Panc1 (cell line): ENCODE results near the gene ASXL1. TPM values are rescaled to one million over a fixed set of nuclear protein-coding genes. Genes with fewer than 3 reads are reported as not detected.

Experiments used
- ATAC-seq: fragments of 200-7000 bp; cut with Tn5 transposase; 2 replicates; pipeline ENCODE4 v1.9.1; 2020; ENCODE audit warnings: mild to moderate bottlenecking, moderate library complexity
- BruUV-seq: library from RNA; stranded (reverse); fragments of 400-500 nt; replicated peaks from 2 replicates; lab custom pipeline; 2021; lab: Mats Ljungman, UMichigan
- CTCF ChIA-PET: fragments of 300-600 bp; sonication (Branson Sonifier 250); formaldehyde crosslinking; loops from one replicate; lab custom pipeline; 2022; ENCODE audit warnings: antibody characterized with exemption; lab: Charles Lee
- POLR2A ChIA-PET: fragments of 300-600 bp; sonication (Branson Sonifier 250); formaldehyde crosslinking; loops from one replicate; lab custom pipeline; 2022; ENCODE audit warnings: antibody characterized with exemption; lab: Charles Lee
- DNase-seq: peaks from one replicate; pipeline ENCODE4 v3.0.0-alpha.2; 2010; ENCODE audit warnings: low read depth, low spot score
- H3K27ac ChIP-seq: 2 replicates; pipeline ENCODE4 v1.5.1; 2011; ENCODE audit warnings: mild to moderate bottlenecking, low read length, inconsistent platforms
- H3K27me3 ChIP-seq: fragments of 200-500 bp; sonication (Bioruptor generic); 2 replicates; pipeline ENCODE4 v1.6.0; 2014; ENCODE audit warnings: low read length, inconsistent platforms; ENCODE audit not compliant: control insufficient read depth, insufficient read depth
- H3K36me3 ChIP-seq: fragments of 200-500 bp; sonication (Bioruptor generic); 2 replicates; pipeline ENCODE4 v1.5.1; 2014; ENCODE audit warnings: inconsistent platforms, mild to moderate bottlenecking, low read length, moderate library complexity; ENCODE audit not compliant: control insufficient read depth, insufficient read depth
- H3K4me1 ChIP-seq: 2 replicates; pipeline ENCODE4 v1.5.1; 2011; ENCODE audit warnings: inconsistent platforms, mild to moderate bottlenecking, low read length, moderate library complexity; ENCODE audit not compliant: control insufficient read depth, insufficient read depth
- H3K4me3 ChIP-seq, 2 experiments: 2 replicates each; pipeline ENCODE4 v1.5.1; 2011 to 2012; ENCODE audit warnings: low read depth in 2 of 2, low read length in 2 of 2, mild to moderate bottlenecking in 2 of 2, inconsistent platforms in 1 of 2, moderate library complexity in 1 of 2
- H3K9me3 ChIP-seq: fragments of 200-500 bp; sonication (Bioruptor generic); 2 replicates; pipeline ENCODE4 v1.5.1; 2014; ENCODE audit warnings: low read depth, mild to moderate bottlenecking, inconsistent platforms, low read length, moderate library complexity; ENCODE audit not compliant: control insufficient read depth, insufficient read depth
- CTCF ChIP-seq: fragments of 450-650 bp; IDR thresholded peaks from 2 replicates; pipeline ENCODE4 v1.5.1; 2017; ENCODE audit warnings: mild to moderate bottlenecking
- POLR2AphosphoS5 ChIP-seq: IDR thresholded peaks from 2 replicates; pipeline ENCODE4 v1.6.1; 2012; ENCODE audit warnings: mild to moderate bottlenecking, low read depth, low read length, moderate library complexity
- REST ChIP-seq, 2 experiments: IDR thresholded peaks; 2 replicates each; pipeline ENCODE4 v1.6.1; 2011 to 2012; ENCODE audit warnings: low read depth in 2 of 2, control low read depth in 1 of 2, low read length in 1 of 2, mild to moderate bottlenecking in 1 of 2, moderate library complexity in 1 of 2; ENCODE audit not compliant: insufficient read depth in 1 of 2
- SIN3A ChIP-seq: IDR thresholded peaks from 2 replicates; pipeline ENCODE4 v1.6.1; 2012; ENCODE audit warnings: low read depth, mild to moderate bottlenecking, low read length, moderate library complexity, borderline replicate concordance; ENCODE audit not compliant: insufficient read depth
- TCF7L2 ChIP-seq: IDR thresholded peaks from 2 replicates; pipeline ENCODE4 v1.6.1; 2011; ENCODE audit warnings: mild to moderate bottlenecking, low read depth, low read length, inconsistent platforms
- in situ Hi-C: cut with HindIII; loops from 2 replicates; pipeline ENCODE4 v1.10.0; 2016; ENCODE audit warnings: low sequenced_read_pairs, low pct_unique_long_range_greater_than_20kb
- intact Hi-C: fragments of 100-400 bp; cut with micrococcal nuclease; formaldehyde crosslinking; loops from one replicate; pipeline ENCODE4 v1.10.0; 2022; ENCODE audit not compliant: unreplicated experiment
- total RNA-seq: library from RNA; stranded (reverse); gene quantifications from one replicate; pipeline ENCODE4 v1.2.1, GENCODE V29; 2021; ENCODE audit not compliant: unreplicated experiment

Gene ASXL1
- total RNA-seq, 1 experiment from 2014 or later, result 205 TPM

DNA sequence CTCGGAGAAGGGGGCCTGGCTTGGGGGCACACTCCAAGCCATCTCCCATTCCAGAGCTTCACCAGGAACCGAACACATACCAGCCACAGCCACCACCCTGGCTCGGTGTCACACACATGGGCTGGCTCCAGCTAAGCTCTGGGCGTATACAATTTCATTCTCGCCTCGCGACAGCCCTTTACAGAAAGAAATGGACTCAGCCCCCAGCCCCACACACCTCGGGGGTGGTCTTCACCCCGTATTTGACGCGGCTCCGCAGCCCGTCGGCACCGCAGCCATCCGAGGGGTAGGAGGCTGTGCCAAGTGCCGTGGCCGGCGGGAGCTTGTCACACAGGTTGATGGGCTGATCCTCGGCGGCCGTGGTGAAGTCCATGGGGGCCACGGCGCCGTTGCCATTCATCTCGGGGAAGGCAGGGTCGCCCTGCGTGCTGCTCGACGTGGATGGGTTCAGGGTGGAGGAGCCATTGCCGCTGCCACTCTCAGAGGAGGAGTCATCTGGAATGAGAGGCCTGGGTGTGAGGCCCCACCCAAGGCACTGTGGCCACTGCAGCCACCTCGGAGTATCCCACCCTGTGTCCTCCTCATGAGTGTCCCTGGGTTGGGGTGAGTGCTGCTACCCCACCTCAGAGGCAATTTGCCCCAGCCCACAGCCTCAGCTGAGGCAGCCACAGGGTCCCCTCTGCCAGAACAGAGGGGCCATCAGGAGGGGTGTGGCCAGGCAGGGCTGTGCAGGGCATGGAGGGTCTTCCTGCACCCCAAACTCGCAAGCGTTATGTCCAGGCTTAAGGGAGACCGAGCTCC lies 98.0 kb downstream of the ASXL1 start:
- ChIA-PET CTCF (no interaction called here), POLR2A (interaction anchor here (0.6 kb wide), 1 partner anchor 97 kb away, joined by 10 read pairs; no protein-coding TSS in a partner anchor)
- Histone ChIP-seq H3K36me3 (no peaks in the 10 kb centered on the region), H3K4me1 (peaks cover 13% of the 10 kb centered on the region), H3K27me3 (no peaks in the 10 kb centered on the region), H3K4me3 (no peak overlapping the region), H3K9me3 (no peaks in the 10 kb centered on the region), H3K27ac (no peak overlapping the region)
- DNase-seq, result no peak
- BruUV-seq, result no TSS peak
- TF ChIP-seq TCF7L2 (no peak), SIN3A (no peak), POLR2AphosphoS5 (no peak), REST (IDR thresholded peaks at IDR 0.05; ENCODE audit: insufficient read depth in 1 of 2, low read depth in 2 of 2, low read length in 1 of 2) (no peak), CTCF (no peak)
- intact Hi-C loops (no loop called here), in situ Hi-C loops (no loop called here)
- no peak for ATAC-seq

DNA sequence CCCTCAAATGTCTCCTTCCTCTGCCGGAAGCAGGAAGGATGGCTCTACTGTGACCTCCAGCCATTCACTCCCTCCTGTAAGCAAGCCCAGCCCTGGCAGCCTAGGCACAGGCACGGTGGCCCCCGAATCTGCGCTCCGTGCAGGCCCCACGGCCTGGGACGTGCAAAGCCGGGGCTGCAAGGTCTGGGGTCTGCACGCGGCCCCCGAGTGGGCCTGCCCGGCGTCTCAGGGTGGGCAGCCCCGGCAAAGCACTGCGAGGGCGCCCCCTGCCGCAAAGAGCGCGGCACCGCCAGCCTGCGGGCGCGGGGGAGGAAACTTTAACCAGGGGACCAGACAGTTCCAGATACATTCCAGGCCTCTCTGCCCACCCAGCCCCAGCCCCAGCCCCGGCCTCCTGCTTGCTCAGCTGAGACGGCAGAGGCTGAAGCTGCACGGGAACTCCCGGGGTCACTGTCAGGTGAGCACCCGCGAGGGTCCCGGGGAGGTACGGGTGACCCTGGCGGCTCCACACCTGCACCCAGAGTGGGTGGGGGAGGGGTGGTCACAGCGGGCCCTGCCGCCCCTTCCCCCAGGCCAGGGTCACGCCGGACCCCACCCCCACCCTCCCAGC lies 98.8 kb downstream of the ASXL1 start:
- no TSS peak for BruUV-seq
- Histone ChIP-seq H3K27ac (no peak overlapping the region), H3K4me3 (peak overlapping the region; percentile 26 to 42), H3K36me3 (no peaks in the 10 kb centered on the region), H3K27me3 (no peaks in the 10 kb centered on the region), H3K9me3 (no peaks in the 10 kb centered on the region), H3K4me1 (peaks cover 13% of the 10 kb centered on the region)
- intact Hi-C loops, result no loop called here
- ChIA-PET POLR2A (interaction anchor here (0.6 to 0.7 kb wide), 2 partner anchors 98 to 390 kb away, joined by 10 to 13 read pairs; no protein-coding TSS in a partner anchor), CTCF (interaction anchor here (0.6 kb wide), 2 partner anchors 9 to 261 kb away, joined by 3 read pairs; no protein-coding TSS in a partner anchor)
- DNase-seq, result no peak
- peak; percentile 50 for ATAC-seq
- in situ Hi-C loops, result no loop called here
- TF ChIP-seq SIN3A (no peak), POLR2AphosphoS5 (no peak), CTCF (peak; percentile 94; the same call in 1 of the 2 replicates)
